Mesenchymal stem cell (in vitro differentiated cells and primary cell): Measurements from ENCODE around the gene MYBL2.
A peak's percentile ranks its signal among the peaks of the same experiment; 100 is the strongest.

Experiments
- DNase-seq: peaks from one replicate; pipeline ENCODE4 v3.0.0-alpha.2; 2013
- H2AFZ ChIP-seq: one replicate; pipeline ENCODE4 v1.6.1; 2013; ENCODE audit warnings: low read depth, mild to moderate bottlenecking, control low read depth, inconsistent platforms, low read length, moderate library complexity
- H2AK5ac ChIP-seq: 2 replicates; pipeline ENCODE4 v1.6.1; 2013; ENCODE audit warnings: low read length, moderate library complexity, mild to moderate bottlenecking, inconsistent platforms; ENCODE audit not compliant: severe bottlenecking
- H2BK120ac ChIP-seq: one replicate; pipeline ENCODE4 v1.6.1; 2013; ENCODE audit warnings: low read depth, mild to moderate bottlenecking, inconsistent platforms, low read length, moderate library complexity
- H2BK12ac ChIP-seq, 2 experiments: one replicate each; pipeline ENCODE4 v1.6.1; 2013; ENCODE audit warnings: inconsistent platforms in 2 of 2, low read length in 2 of 2, mild to moderate bottlenecking in 2 of 2, moderate library complexity in 2 of 2, control low read depth in 1 of 2
- H2BK15ac ChIP-seq: one replicate; pipeline ENCODE4 v1.6.1; 2013; ENCODE audit warnings: mild to moderate bottlenecking, low read depth, inconsistent platforms; ENCODE audit not compliant: poor library complexity, severe bottlenecking
- H2BK5ac ChIP-seq: 2 replicates; pipeline ENCODE4 v1.6.1; 2013; ENCODE audit warnings: low read depth, mild to moderate bottlenecking, low read length, control low read depth, inconsistent platforms; ENCODE audit not compliant: poor library complexity, severe bottlenecking
- H3K14ac ChIP-seq, 2 experiments: one replicate each; pipeline ENCODE4 v1.6.1; 2013; ENCODE audit warnings: inconsistent platforms in 2 of 2, low read length in 2 of 2, control low read depth in 1 of 2, mild to moderate bottlenecking in 1 of 2, moderate library complexity in 1 of 2
- H3K18ac ChIP-seq, 2 experiments: one replicate each; pipeline ENCODE4 v1.6.1; 2013; ENCODE audit warnings: inconsistent platforms in 2 of 2, low read length in 2 of 2, control low read depth in 1 of 2, low read depth in 1 of 2, mild to moderate bottlenecking in 1 of 2
- H3K23ac ChIP-seq, 2 experiments: one replicate each; pipeline ENCODE4 v1.6.1; 2013; ENCODE audit warnings: inconsistent platforms in 2 of 2, low read length in 2 of 2, mild to moderate bottlenecking in 2 of 2, moderate library complexity in 2 of 2, control low read depth in 1 of 2
- H3K27ac ChIP-seq: 2 replicates; pipeline ENCODE4 v1.5.1; 2013; ENCODE audit warnings: mild to moderate bottlenecking, moderate library complexity, low read length, control low read depth, inconsistent platforms; ENCODE audit not compliant: poor library complexity, severe bottlenecking
- H3K27me3 ChIP-seq, 2 experiments: 2 replicates each; pipeline versions ENCODE4 v1.6.1 to v1.7.0; 2013; ENCODE audit warnings: low read length in 2 of 2, mild to moderate bottlenecking in 2 of 2, moderate library complexity in 2 of 2, control low read depth in 1 of 2, inconsistent platforms in 1 of 2; ENCODE audit not compliant: control insufficient read depth in 1 of 2, insufficient read depth in 1 of 2
- H3K36me3 ChIP-seq, 2 experiments: 2 replicates each; pipeline versions ENCODE4 v1.6.1 to v1.7.0; 2013; ENCODE audit warnings: low read length in 2 of 2, control low read depth in 1 of 2, inconsistent platforms in 1 of 2, low read depth in 1 of 2, mild to moderate bottlenecking in 1 of 2; ENCODE audit not compliant: insufficient read depth in 2 of 2, control insufficient read depth in 1 of 2
- H3K4ac ChIP-seq, 2 experiments: one replicate each; pipeline ENCODE4 v1.6.1; 2013; ENCODE audit warnings: inconsistent platforms in 2 of 2, low read length in 2 of 2, mild to moderate bottlenecking in 2 of 2, moderate library complexity in 2 of 2, control low read depth in 1 of 2, low read depth in 1 of 2
- H3K4me1 ChIP-seq: 2 replicates; pipeline ENCODE4 v1.6.1; 2013; ENCODE audit warnings: low read depth, low read length, control low read depth; ENCODE audit not compliant: control insufficient read depth, insufficient read depth
- H3K4me2 ChIP-seq: 2 replicates; pipeline ENCODE4 v1.6.1; 2013; ENCODE audit warnings: low read length, mild to moderate bottlenecking, inconsistent platforms; ENCODE audit not compliant: poor library complexity, severe bottlenecking
- H3K4me3 ChIP-seq, 2 experiments: 2 replicates each; pipeline versions ENCODE4 v1.5.1 to v1.7.0; 2013; ENCODE audit warnings: low read length in 2 of 2, mild to moderate bottlenecking in 2 of 2, control low read depth in 1 of 2, low read depth in 1 of 2; ENCODE audit not compliant: insufficient read depth in 1 of 2
- H3K79me1 ChIP-seq: replicated peaks from 2 replicates; pipeline ENCODE4 v1.6.1; 2013; ENCODE audit warnings: mild to moderate bottlenecking, control low read depth, low read length, inconsistent platforms; ENCODE audit not compliant: poor library complexity, severe bottlenecking
- H3K9ac ChIP-seq: 2 replicates; pipeline ENCODE4 v1.7.0; 2013; ENCODE audit warnings: mild to moderate bottlenecking, low read length, moderate library complexity
- H3K9me3 ChIP-seq: 2 replicates; pipeline ENCODE4 v1.7.0; 2013; ENCODE audit warnings: mild to moderate bottlenecking, low read length; ENCODE audit not compliant: control insufficient read depth
- H4K8ac ChIP-seq: one replicate; pipeline ENCODE4 v1.6.1; 2013; ENCODE audit warnings: inconsistent platforms, mild to moderate bottlenecking, low read length, moderate library complexity
- H4K91ac ChIP-seq: one replicate; pipeline ENCODE4 v1.6.1; 2013; ENCODE audit warnings: mild to moderate bottlenecking, low read length, inconsistent platforms
- WGBS: methylation state at CpG from one replicate; pipeline ENCODE4 v1.1.7; 2013; ENCODE audit warnings: mixed read lengths; 5-methylcytosine and 5-hydroxymethylcytosine counted together

MYBL2 gene

GRCh38 chr20:43655937-43656336 is 11.0 kb upstream of the MYBL2 start:
- H2BK12ac ChIP-seq = no peak overlapping the region
- no peaks in the 10 kb centered on the region for H3K9me3 ChIP-seq
- H2AK5ac ChIP-seq = no peak overlapping the region
- no peak overlapping the region for H3K4me2 ChIP-seq
- no peak overlapping the region for H3K23ac ChIP-seq
- no peak overlapping the region for H2BK15ac ChIP-seq
- H3K4me3 ChIP-seq = no peak overlapping the region
- no peak overlapping the region for H3K18ac ChIP-seq
- no peaks in the 10 kb centered on the region for H3K27me3 ChIP-seq
- no peak overlapping the region for H2BK5ac ChIP-seq
- H3K4me1 ChIP-seq = peaks cover 9% of the 10 kb centered on the region
- no peak for DNase-seq
- H3K4ac ChIP-seq = no peak overlapping the region
- no peak overlapping the region for H3K14ac ChIP-seq
- no peak overlapping the region for H2AFZ ChIP-seq
- H4K8ac ChIP-seq = no peak overlapping the region
- no peak overlapping the region for H2BK120ac ChIP-seq
- no peaks in the 10 kb centered on the region for H3K79me1 ChIP-seq
- H3K9ac ChIP-seq = no peak overlapping the region
- no peaks in the 10 kb centered on the region for H3K36me3 ChIP-seq
- WGBS = 90% methylated on average over 3 of the region's 3 CpGs
- H3K27ac ChIP-seq = no peak overlapping the region
- no peak overlapping the region for H4K91ac ChIP-seq

DNA sequence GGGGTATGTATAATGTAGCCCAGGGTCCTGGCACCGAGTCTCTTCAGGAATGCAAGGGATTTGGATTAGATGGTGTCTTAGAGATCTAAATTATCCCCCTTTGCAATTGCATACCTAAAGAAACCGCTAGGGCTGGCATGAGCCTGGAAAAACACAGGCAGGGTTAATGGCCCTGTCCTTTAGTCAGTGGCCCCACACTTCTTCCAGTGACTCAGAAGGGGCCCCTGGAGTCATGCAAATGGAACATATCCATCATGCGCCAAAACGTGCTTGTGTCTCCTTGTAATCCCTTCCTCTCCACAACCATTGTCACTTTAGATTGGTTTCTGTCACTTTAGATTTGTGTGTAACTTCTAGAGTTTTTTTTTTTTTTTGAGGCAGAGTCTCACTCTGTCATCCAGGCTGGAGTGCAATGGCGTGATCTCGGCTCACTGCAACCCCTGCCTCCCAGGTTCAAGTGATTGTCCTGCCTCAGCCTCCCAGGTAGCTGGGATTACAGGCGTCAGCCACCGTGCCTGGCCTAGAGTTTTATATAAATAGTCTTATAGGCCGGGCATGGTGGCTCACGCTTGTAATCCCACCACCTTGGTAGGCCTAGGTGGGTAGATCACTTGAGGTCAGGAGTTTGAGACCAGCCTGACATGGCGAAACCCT is 8.7 kb upstream of the MYBL2 start:
- no peaks in the 10 kb centered on the region for H3K36me3 ChIP-seq

GRCh38 chr20:43658723-43659419 is 8.0 kb upstream of the MYBL2 start:
- Histone ChIP-seq H3K23ac (no peak overlapping the region), H2BK15ac (no peak overlapping the region), H3K4ac (no peak overlapping the region), H4K8ac (no peak overlapping the region), H2BK12ac (no peak overlapping the region), H3K14ac (no peak overlapping the region), H3K18ac (no peak overlapping the region), H3K27me3 (no peaks in the 10 kb centered on the region), H3K79me1 (no peaks in the 10 kb centered on the region), H2BK120ac (no peak overlapping the region), H2AFZ (no peak overlapping the region), H2AK5ac (no peak overlapping the region), H3K36me3 (no peaks in the 10 kb centered on the region), H3K4me2 (no peak overlapping the region), H3K4me3 (no peak overlapping the region), H4K91ac (no peak overlapping the region), H3K4me1 (peaks cover 9% of the 10 kb centered on the region), H2BK5ac (no peak overlapping the region), H3K27ac (no peak overlapping the region), H3K9ac (no peak overlapping the region), H3K9me3 (no peaks in the 10 kb centered on the region)
- no peak for DNase-seq
- 83% methylated on average over 5 of the region's 6 CpGs for WGBS

More for the DNA sequence above, 8.7 kb upstream of the MYBL2 start:
- H3K27me3 ChIP-seq = no peaks in the 10 kb centered on the region
- peaks cover 9% of the 10 kb centered on the region for H3K4me1 ChIP-seq
- DNase-seq = peak; percentile 77
- peak overlapping the region; percentile 91 for H4K8ac ChIP-seq
- H2BK5ac ChIP-seq = no peak overlapping the region
- 88% methylated on average over 8 of the region's 11 CpGs for WGBS
- H3K14ac ChIP-seq = no peak overlapping the region
- no peak overlapping the region for H3K23ac ChIP-seq
- no peak overlapping the region for H2BK15ac ChIP-seq
- peak overlapping the region; percentile 71 for H3K4me2 ChIP-seq
- H2AFZ ChIP-seq = peak overlapping the region; percentile 99
- no peak overlapping the region for H2BK12ac ChIP-seq
- peak overlapping the region; percentile 87 for H3K9ac ChIP-seq
- no peak overlapping the region for H3K4ac ChIP-seq
- no peaks in the 10 kb centered on the region for H3K79me1 ChIP-seq
- H2AK5ac ChIP-seq = no peak overlapping the region
- no peak overlapping the region for H4K91ac ChIP-seq
- no peaks in the 10 kb centered on the region for H3K9me3 ChIP-seq
- no peak overlapping the region for H3K27ac ChIP-seq
- H3K18ac ChIP-seq = no peak overlapping the region
- peak overlapping the region in 1 of 2 experiments; percentile 87 for H3K4me3 ChIP-seq
- H2BK120ac ChIP-seq = no peak overlapping the region

DNA sequence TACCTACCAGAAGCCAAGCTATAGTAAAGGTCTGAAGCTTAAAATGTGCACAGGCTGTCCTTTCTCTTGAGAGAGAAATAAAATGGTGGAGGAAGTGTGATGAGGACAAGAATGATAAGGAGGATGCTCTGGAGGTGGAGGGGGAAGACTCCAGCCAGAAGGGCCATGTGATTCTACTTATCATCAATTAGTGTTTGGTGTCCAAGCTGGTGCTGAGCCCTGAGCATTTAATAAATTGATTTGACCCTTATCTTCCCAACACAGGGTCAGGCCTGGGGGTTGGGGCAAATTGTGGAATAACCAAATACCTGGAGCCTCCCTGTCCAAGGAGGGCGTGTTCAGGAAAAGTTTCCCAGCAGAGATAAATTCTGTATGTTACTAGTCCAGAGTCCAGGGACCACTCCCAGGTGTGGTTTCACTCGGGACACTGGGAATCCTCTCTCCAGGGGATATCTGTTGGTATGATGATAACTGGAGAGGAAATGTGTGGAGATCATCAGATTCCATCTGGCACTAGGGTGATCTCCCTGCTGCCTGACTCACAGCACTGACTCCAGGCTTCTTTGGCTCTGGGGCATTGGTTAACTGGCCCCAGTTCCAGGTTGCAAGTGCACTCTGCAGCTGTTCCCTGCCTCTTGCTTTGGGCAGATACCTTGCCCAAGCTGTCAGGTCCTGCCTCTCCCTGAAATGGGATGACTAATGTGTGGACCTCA is 3.8 kb upstream of the MYBL2 start:
- no peak overlapping the region for H2AFZ ChIP-seq
- H2BK5ac ChIP-seq = no peak overlapping the region
- peaks cover 0 to 16% of the 10 kb centered on the region in 2 experiments for H3K27me3 ChIP-seq
- peaks cover 18% of the 10 kb centered on the region for H3K4me1 ChIP-seq
- H2BK120ac ChIP-seq = no peak overlapping the region
- no peak overlapping the region for H3K23ac ChIP-seq
- H3K4me3 ChIP-seq = no peak overlapping the region
- no peak overlapping the region for H4K91ac ChIP-seq
- no peak overlapping the region for H3K18ac ChIP-seq
- H2AK5ac ChIP-seq = no peak overlapping the region
- peak; percentile 11 for DNase-seq
- H3K4ac ChIP-seq = no peak overlapping the region
- WGBS = 80% methylated on average over 2 of the region's 2 CpGs
- H3K9ac ChIP-seq = no peak overlapping the region
- no peak overlapping the region for H2BK12ac ChIP-seq
- no peak overlapping the region for H3K27ac ChIP-seq
- no peak overlapping the region for H3K14ac ChIP-seq
- H2BK15ac ChIP-seq = no peak overlapping the region
- H4K8ac ChIP-seq = no peak overlapping the region
- H3K36me3 ChIP-seq = no peaks in the 10 kb centered on the region
- no peak overlapping the region for H3K4me2 ChIP-seq
- peaks cover 6% of the 10 kb centered on the region for H3K79me1 ChIP-seq
- no peaks in the 10 kb centered on the region for H3K9me3 ChIP-seq
